ENCODE data around the gene PPM1G. TPM values are rescaled to one million over a fixed set of nuclear protein-coding genes. Genes with fewer than 3 reads are reported as not detected.

Gene PPM1G
- total RNA-seq, 4 donors from 2014 or later, result 28.2 to 51.1 (median 41.4) TPM

DNA sequence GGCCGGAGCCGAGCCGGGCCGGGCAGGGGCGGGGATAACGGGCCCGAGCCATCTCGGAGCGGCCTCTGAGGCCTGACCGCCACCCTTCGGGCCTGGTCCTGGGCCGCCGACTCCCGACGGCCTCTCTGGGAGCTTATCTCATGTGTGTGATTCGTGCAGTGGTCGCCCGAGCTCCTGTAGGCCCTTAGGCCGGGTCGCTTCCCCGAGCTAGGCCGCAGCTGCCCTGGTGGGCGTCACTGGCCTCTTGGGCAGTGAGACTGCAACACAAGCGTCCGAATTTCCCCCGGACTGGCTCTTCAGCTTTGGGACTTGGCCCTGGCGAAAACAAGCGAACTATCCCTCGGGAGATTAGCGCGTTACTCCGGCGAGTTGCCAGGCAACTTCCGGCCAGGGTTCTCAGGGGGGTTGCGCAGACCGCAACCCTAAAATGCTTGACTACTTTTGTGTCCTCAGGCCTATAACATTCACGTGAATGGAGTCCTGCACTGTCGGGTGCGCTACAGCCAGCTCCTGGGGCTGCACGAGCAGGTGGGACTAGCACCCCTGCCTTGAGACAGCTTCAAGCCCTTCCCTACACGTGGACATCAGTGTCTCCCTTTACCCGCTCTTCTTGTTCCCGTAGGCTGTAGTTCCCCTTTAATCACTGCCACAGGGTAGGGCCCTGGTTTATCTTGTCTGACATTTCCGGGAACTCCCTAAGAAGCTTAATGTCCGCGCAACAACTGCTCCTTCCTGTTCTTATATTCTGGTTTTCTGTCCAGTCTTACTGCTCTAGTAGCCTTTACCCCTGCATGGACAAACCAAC, 38.4 kb downstream of the PPM1G start:
- TF ChIP-seq, protein P1, sequence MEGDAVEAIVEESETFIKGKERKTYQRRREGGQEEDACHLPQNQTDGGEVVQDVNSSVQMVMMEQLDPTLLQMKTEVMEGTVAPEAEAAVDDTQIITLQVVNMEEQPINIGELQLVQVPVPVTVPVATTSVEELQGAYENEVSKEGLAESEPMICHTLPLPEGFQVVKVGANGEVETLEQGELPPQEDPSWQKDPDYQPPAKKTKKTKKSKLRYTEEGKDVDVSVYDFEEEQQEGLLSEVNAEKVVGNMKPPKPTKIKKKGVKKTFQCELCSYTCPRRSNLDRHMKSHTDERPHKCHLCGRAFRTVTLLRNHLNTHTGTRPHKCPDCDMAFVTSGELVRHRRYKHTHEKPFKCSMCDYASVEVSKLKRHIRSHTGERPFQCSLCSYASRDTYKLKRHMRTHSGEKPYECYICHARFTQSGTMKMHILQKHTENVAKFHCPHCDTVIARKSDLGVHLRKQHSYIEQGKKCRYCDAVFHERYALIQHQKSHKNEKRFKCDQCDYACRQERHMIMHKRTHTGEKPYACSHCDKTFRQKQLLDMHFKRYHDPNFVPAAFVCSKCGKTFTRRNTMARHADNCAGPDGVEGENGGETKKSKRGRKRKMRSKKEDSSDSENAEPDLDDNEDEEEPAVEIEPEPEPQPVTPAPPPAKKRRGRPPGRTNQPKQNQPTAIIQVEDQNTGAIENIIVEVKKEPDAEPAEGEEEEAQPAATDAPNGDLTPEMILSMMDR (IDR thresholded peaks at IDR 0.05; ENCODE audit: low read depth), result no peak

DNA sequence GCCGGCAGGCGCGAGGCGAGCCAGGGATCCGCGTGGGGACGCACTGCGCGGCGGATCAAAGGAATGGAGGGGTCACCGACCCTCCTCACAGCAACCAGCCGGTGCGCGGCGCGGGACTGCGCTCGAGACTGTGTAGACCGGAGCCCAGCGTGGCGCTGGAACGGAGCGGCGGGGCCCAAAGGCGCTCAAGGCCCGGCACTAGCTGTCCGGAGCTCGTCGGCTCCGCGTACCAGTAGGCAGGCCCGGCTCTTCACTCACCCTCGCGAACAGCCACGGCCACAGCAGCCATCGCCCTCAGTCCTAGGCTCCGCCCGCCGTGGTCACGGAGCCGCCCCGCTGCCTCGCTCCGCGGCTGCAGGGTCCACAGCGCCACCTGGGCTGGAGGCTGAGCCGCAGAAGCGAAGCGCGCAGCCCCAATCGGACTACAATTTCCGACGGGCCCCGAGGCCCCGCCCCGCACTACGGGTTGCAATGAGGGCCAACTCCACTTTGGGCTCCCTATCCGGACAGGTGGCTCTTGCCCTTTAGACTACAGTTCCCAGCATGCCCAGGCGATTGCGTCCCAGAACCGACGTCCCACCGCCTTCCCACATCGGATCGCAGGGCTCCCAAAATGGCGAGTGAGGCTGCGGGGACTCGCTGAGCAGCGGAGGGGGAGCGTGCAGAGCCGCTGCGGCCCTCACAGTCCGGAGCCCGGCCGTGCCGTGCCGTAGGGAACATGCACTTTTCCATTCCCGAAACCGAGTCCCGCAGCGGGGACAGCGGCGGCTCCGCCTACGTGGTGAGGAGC, 39.2 kb downstream of the PPM1G start, which contains the start of the genes EIF2B4 and SNX17:
EIF2B4 (minus strand) TSS at position 313 of the 790 bp plus-strand sequence; CDS start at position 289, 24 bp downstream.
SNX17 (plus strand) TSS at position 591 of the 790 bp plus-strand sequence; CDS start at position 719, 128 bp downstream.
- TF ChIP-seq, protein P1 (IDR thresholded peaks at IDR 0.05; ENCODE audit: low read depth), result no peak

DNA sequence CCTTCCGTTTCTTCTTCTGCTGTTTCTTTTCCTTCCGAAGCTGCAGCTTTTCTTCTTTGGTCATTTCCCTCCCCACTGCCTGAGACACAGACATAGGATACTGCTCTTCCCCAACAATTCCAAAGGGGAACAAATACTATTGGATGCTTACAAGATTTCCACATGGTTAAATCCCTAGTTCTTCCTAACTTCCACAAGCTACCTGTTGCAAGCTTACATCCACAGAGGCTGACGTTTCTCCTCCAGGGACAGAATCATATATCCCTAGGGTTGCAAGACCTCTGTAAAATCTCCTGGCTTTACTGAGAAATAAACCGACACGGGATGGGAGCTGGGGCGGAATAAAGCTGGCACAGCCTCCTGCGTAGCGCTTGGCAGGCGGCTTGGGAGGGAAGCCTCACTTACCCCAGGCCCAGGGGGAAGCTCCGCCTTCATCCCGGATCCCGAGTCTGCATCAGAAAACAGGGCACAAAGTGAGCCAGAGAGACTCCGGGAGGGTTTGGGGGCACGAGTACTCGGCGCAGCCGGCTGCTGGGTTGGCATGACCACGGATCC, 39.8 kb downstream of the PPM1G start:
- TF ChIP-seq, protein P1 (IDR thresholded peaks at IDR 0.05; ENCODE audit: low read depth), result no peak

- TF ChIP-seq, protein P1 (IDR thresholded peaks at IDR 0.05; ENCODE audit: low read depth), result no peak
Observed at GRCh38 chr2:27363933-27364332, 45.5 kb downstream of the PPM1G start.

GRCh38 chr2:27362678-27363420, 46.5 kb downstream of the PPM1G start:
- TF ChIP-seq, protein P1 (IDR thresholded peaks at IDR 0.05; ENCODE audit: low read depth), result no peak

- TF ChIP-seq, protein P1 (IDR thresholded peaks at IDR 0.05; ENCODE audit: low read depth), result no peak
Observed at GRCh38 chr2:27356382-27357181, 52.8 kb downstream of the PPM1G start, which contains the start of gene GTF3C2. Gene GTF3C2 (minus strand): TSS chr2:27356764. CDS start chr2:27343554, 13,210 bp downstream.

Measured in subcutaneous adipose tissue (tissue), 4 donors.